Calu3 (cell line): ENCODE measurements around the gene RAB4A. TPM values are rescaled to one million over a fixed set of nuclear protein-coding genes. Genes with fewer than 3 reads are reported as not detected.

Experiments
- BruUV-seq: library from RNA; stranded (reverse); fragments of 400-500 nt; replicated peaks from 2 replicates; lab custom pipeline; 2021; lab: Mats Ljungman, UMichigan
- CTCF ChIA-PET: fragments of 300-600 bp; sonication (Branson Sonifier 250); formaldehyde crosslinking; loops from one replicate; lab custom pipeline; 2022; ENCODE audit warnings: antibody characterized with exemption; lab: Charles Lee
- DNase-seq: peaks from one replicate; pipeline ENCODE4 v3.0.0; 2022
- H3K27ac Mint-ChIP-seq: one replicate; pipeline ENCODE4 v1.8.0; 2022; ENCODE audit warnings: mixed read lengths; ENCODE audit not compliant: unreplicated experiment
- H3K27me3 Mint-ChIP-seq: one replicate; pipeline ENCODE4 v1.8.0; 2022; ENCODE audit warnings: mixed read lengths; ENCODE audit not compliant: unreplicated experiment
- H3K36me3 Mint-ChIP-seq: one replicate; pipeline ENCODE4 v1.8.0; 2022; ENCODE audit warnings: mild to moderate bottlenecking, moderate library complexity, mixed read lengths; ENCODE audit not compliant: insufficient read depth, unreplicated experiment
- H3K4me1 Mint-ChIP-seq: one replicate; pipeline ENCODE4 v1.8.0; 2022; ENCODE audit warnings: mild to moderate bottlenecking, low read depth, mixed read lengths; ENCODE audit not compliant: unreplicated experiment
- H3K4me3 Mint-ChIP-seq: one replicate; pipeline ENCODE4 v1.8.0; 2022; ENCODE audit warnings: mild to moderate bottlenecking, low read depth, moderate library complexity, mixed read lengths; ENCODE audit not compliant: unreplicated experiment
- H3K9me3 Mint-ChIP-seq: one replicate; pipeline ENCODE4 v1.8.0; 2022; ENCODE audit warnings: low read depth, mixed read lengths; ENCODE audit not compliant: unreplicated experiment
- intact Hi-C: fragments of 100-400 bp; cut with micrococcal nuclease; formaldehyde crosslinking; loops from one replicate; pipeline ENCODE4 v1.10.0; 2022; ENCODE audit not compliant: unreplicated experiment
- total RNA-seq: library from RNA; stranded (reverse); gene quantifications from 2 replicates; pipeline ENCODE4 v1.2.3, GENCODE V29; 2022
- TF ChIP-seq, protein P1 (sequence below): fragments of 200-600 bp; IDR thresholded peaks from one replicate; pipeline ENCODE4 v1.8.0; 2022; ENCODE audit warnings: antibody characterized with exemption; ENCODE audit not compliant: unreplicated experiment

RAB4A gene
- total RNA-seq, 1 experiment from 2014 or later, result 78.7 TPM

DNA sequence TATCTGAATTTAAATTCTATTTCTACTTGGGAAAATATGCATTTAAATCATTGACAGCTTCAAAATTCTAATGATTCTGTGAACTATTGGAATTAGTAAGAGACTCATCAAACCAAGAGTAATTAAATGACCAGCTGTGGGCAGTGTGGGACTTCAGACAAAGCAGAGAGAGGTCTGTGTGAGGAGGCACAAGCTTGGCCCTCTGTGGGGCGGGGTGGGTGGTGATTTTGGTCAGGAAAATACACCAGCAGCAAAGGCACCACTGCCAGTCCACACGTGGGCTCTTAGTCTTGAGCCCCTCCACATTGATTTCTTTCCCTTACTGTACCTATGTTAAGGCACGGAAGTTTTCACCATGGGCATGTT is 39.2 kb upstream of the RAB4A start:
- Mint-ChIP-seq H3K36me3 (peaks cover 24% of the 10 kb centered on the region), H3K4me3 (no peak overlapping the region), H3K9me3 (no peaks in the 10 kb centered on the region), H3K4me1 (peaks cover 46% of the 10 kb centered on the region), H3K27me3 (no peaks in the 10 kb centered on the region), H3K27ac (peak overlapping the region; percentile 79)
- CTCF ChIA-PET, result interaction anchor here (0.6 to 2.4 kb wide), 2 partner anchors 23 to 1051 kb away, joined by 4 to 15 read pairs; no protein-coding TSS in a partner anchor
- BruUV-seq, result no TSS peak
- intact Hi-C loops, result loop anchor here (5.0 kb wide), 1 partner anchor 399 kb away; no protein-coding TSS in a partner anchor
- peak; percentile 28 for DNase-seq
- TF ChIP-seq, protein P1, sequence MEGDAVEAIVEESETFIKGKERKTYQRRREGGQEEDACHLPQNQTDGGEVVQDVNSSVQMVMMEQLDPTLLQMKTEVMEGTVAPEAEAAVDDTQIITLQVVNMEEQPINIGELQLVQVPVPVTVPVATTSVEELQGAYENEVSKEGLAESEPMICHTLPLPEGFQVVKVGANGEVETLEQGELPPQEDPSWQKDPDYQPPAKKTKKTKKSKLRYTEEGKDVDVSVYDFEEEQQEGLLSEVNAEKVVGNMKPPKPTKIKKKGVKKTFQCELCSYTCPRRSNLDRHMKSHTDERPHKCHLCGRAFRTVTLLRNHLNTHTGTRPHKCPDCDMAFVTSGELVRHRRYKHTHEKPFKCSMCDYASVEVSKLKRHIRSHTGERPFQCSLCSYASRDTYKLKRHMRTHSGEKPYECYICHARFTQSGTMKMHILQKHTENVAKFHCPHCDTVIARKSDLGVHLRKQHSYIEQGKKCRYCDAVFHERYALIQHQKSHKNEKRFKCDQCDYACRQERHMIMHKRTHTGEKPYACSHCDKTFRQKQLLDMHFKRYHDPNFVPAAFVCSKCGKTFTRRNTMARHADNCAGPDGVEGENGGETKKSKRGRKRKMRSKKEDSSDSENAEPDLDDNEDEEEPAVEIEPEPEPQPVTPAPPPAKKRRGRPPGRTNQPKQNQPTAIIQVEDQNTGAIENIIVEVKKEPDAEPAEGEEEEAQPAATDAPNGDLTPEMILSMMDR, result peak; percentile 17

DNA sequence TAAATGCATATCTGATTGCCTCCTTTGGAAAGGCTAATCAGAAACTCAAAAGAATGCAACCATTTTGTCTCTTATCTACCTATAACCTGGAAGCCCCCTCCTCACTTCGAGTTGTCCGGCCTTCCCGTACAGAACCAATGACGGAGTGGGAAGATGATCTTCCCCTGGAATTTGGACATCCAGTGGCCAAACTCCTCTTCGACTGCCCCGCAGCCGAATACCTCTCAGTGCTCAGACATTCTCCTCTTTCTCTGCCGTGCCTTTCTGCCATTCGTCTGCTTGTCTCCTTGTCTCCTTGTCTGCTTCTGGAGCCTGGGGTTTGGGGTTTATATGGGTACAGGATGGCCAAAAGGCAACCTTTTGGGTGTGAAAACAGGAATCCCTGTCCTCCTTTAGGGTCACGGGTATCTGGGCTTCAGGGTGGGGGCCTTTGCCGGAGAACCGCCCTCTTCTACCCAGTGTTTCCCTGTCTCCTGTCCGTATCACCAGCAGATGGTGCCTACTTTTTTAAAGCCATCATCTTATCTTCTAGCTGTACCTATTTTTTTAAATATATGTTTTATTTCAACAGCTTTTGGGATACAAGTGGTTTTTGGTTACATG is 35.9 kb upstream of the RAB4A start:
- CTCF ChIA-PET, result interaction anchor here (0.7 kb wide), 1 partner anchor 1911 kb away, joined by 4 read pairs; no protein-coding TSS in a partner anchor
- H3K27ac Mint-ChIP-seq, result no peak overlapping the region

DNA sequence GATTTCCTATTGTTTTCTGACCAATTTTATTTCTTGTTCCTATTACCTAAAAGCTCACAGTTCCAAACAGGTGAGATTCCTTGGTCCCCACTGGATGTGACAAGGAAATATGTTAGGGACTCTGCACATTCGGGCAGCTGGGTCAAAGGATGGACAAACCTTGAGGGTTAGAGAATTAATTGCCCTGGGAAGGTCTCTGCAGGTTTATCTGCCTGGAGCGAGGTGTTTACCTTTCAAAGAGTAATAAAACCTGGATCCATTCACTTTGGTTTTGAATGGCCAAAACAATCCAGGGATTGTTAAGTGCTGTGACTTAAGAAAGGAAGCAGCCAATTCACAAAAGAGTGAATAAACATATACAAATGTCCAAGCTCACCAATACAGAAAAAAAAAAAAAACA is 33.6 kb upstream of the RAB4A start:
- no peaks in the 10 kb centered on the region for H3K27me3 Mint-ChIP-seq
- no peaks in the 10 kb centered on the region for H3K36me3 Mint-ChIP-seq
- H3K9me3 Mint-ChIP-seq, result no peaks in the 10 kb centered on the region
- peaks cover 2% of the 10 kb centered on the region for H3K4me1 Mint-ChIP-seq
- H3K27ac Mint-ChIP-seq, result no peak overlapping the region
- CTCF ChIA-PET, result no interaction called here
- no peak overlapping the region for H3K4me3 Mint-ChIP-seq
- TF ChIP-seq, protein P1, result no peak
- intact Hi-C loops, result no loop called here
- no TSS peak for BruUV-seq
- DNase-seq, result no peak

More for the DNA sequence above, 35.9 kb upstream of the RAB4A start:
- Mint-ChIP-seq H3K36me3 (peaks cover 14% of the 10 kb centered on the region), H3K27me3 (no peaks in the 10 kb centered on the region), H3K4me3 (no peak overlapping the region), H3K4me1 (peaks cover 25% of the 10 kb centered on the region), H3K9me3 (no peaks in the 10 kb centered on the region)
- no peak for DNase-seq
- TF ChIP-seq, protein P1, result no peak
- intact Hi-C loops, result loop anchor here (5.0 kb wide), 1 partner anchor 403 kb away; no protein-coding TSS in a partner anchor
- BruUV-seq, result no TSS peak

DNA sequence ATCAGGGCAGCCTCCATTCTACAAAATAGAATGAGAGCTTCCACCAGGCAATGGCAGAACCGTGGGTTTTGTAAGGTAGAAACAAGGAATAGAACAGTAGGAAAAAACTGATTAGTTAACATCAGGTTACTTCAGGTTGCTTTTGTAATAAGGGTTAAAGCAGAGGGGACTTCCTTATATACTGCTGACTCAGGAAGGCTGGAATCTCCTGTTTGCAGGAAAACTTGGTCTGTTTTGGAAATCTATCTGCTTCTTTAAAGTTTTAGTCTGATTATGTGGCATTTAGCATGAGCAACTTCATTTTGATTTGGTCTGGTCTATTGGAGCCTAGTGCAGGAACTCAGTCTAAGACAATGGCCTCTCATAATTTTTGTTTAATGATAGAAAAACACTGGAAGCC is 32.7 kb upstream of the RAB4A start:
- TF ChIP-seq, protein P1, result no peak
- Mint-ChIP-seq H3K27ac (no peak overlapping the region), H3K27me3 (no peaks in the 10 kb centered on the region), H3K36me3 (no peaks in the 10 kb centered on the region), H3K4me1 (no peaks in the 10 kb centered on the region), H3K4me3 (no peak overlapping the region), H3K9me3 (no peaks in the 10 kb centered on the region)
- CTCF ChIA-PET, result no interaction called here
- intact Hi-C loops, result no loop called here
- BruUV-seq, result no TSS peak
- no peak for DNase-seq
